Gastroesophageal sphincter (tissue), 3 donors: ENCODE measurements around the gene ISM1.

Experiments used
- CTCF ChIP-seq, 4 experiments: fragments of 200-600 bp in 2 of 4; fragments of 450-650 bp in 2 of 4; sonication (generic) in 1 of 4; IDR thresholded peaks; one replicate each; pipeline ENCODE4 v1.5.1; 2017 to 2019; ENCODE audit warnings: antibody characterized with exemption in 4 of 4, mild to moderate bottlenecking in 2 of 4, moderate library complexity in 2 of 4
- EP300 ChIP-seq: sonication (generic); formaldehyde crosslinking; IDR thresholded peaks from one replicate; pipeline ENCODE4 v1.6.1; 2017; ENCODE audit warnings: antibody characterized with exemption, mild to moderate bottlenecking
- POLR2A ChIP-seq, 2 donors: fragments of 450-650 bp; IDR thresholded peaks; one replicate each; pipeline ENCODE4 v1.6.1; 2017; ENCODE audit warnings: antibody characterized with exemption in 2 of 2, mild to moderate bottlenecking in 2 of 2, moderate library complexity in 1 of 2
- POLR2AphosphoS5 ChIP-seq: sonication (generic); formaldehyde crosslinking; IDR thresholded peaks from one replicate; pipeline ENCODE4 v1.6.1; 2017; ENCODE audit warnings: antibody characterized with exemption

- TF ChIP-seq CTCF (IDR thresholded peaks at IDR 0.05) (no peak), EP300 (no peak), POLR2A (IDR thresholded peaks at IDR 0.05) (no peak), POLR2AphosphoS5 (no peak)
These were observed 34.9 kb upstream of the ISM1 start for GRCh38 chr20:13186043-13186774.
